Measurements from ENCODE around the gene BLOC1S3.

The BLOC1S3 gene

GRCh38 chr19:45177817-45178261, 745 bp upstream of the BLOC1S3 start, which contains the start of gene TRAPPC6A:
TRAPPC6A (minus strand) TSS chr19:45178237; CDS start chr19:45178218, 19 bp downstream.
- peak; percentile 97 for DNase-seq (ENCODE audit: low read depth)
- peak within 1 kb of the TSS; percentile 97 for H3K4me3 ChIP-seq (ENCODE audit: low read length)
- no peak for TF ChIP-seq CTCF (IDR thresholded peaks at IDR 0.05; ENCODE audit: insufficient read depth, low read depth, low read length, missing control alignments)

GRCh38 chr19:45179072-45179891, 698 bp downstream of the BLOC1S3 start:
- peak; percentile 45 for DNase-seq (ENCODE audit: low read depth)
- H3K4me3 ChIP-seq (ENCODE audit: low read length): peak overlapping the region; percentile 97
- no peak for TF ChIP-seq CTCF (IDR thresholded peaks at IDR 0.05; ENCODE audit: insufficient read depth, low read depth, low read length, missing control alignments)

- peak overlapping the region; percentile 97 for H3K4me3 ChIP-seq (ENCODE audit: low read length)
- DNase-seq (ENCODE audit: low read depth): no peak
- TF ChIP-seq CTCF (IDR thresholded peaks at IDR 0.05; ENCODE audit: insufficient read depth, low read depth, low read length, missing control alignments): no peak
Observed at GRCh38 chr19:45179892-45180370, 1.3 kb downstream of the BLOC1S3 start.

GRCh38 chr19:45180936-45181335, 2.4 kb downstream of the BLOC1S3 start:
- no peak for TF ChIP-seq CTCF (IDR thresholded peaks at IDR 0.05; ENCODE audit: insufficient read depth, low read depth, low read length, missing control alignments)
- H3K4me3 ChIP-seq (ENCODE audit: low read length): no peak overlapping the region
- DNase-seq (ENCODE audit: low read depth): no peak

- peak; percentile 63 for DNase-seq (ENCODE audit: low read depth)
- TF ChIP-seq CTCF (IDR thresholded peaks at IDR 0.05; ENCODE audit: insufficient read depth, low read depth, low read length, missing control alignments): no peak
- no peak overlapping the region for H3K4me3 ChIP-seq (ENCODE audit: low read length)
Observed at GRCh38 chr19:45182758-45183157, 4.2 kb downstream of the BLOC1S3 start.

GRCh38 chr19:45184115-45184514, 5.5 kb downstream of the BLOC1S3 start:
- no peak overlapping the region for H3K4me3 ChIP-seq (ENCODE audit: low read length)
- TF ChIP-seq CTCF (IDR thresholded peaks at IDR 0.05; ENCODE audit: insufficient read depth, low read depth, low read length, missing control alignments): no peak
- DNase-seq (ENCODE audit: low read depth): no peak
